Urinary bladder (tissue), 4 donors: ENCODE measurements around the gene SMYD3. TPM values are rescaled to one million over a fixed set of nuclear protein-coding genes. Genes with fewer than 3 reads are reported as not detected.

ENCODE experiments used
- DNase-seq: peaks from one replicate; pipeline ENCODE4 v3.0.0-alpha.2; 2015; ENCODE audit errors: extremely low spot score
- H3K27ac ChIP-seq: one replicate; pipeline ENCODE4 v1.5.1; 2013; ENCODE audit warnings: low read depth, mild to moderate bottlenecking, moderate library complexity
- H3K36me3 ChIP-seq: one replicate; pipeline ENCODE4 v1.6.1; 2013; ENCODE audit warnings: mild to moderate bottlenecking, moderate library complexity; ENCODE audit not compliant: insufficient read depth
- H3K4me1 ChIP-seq: one replicate; pipeline ENCODE4 v1.6.1; 2013; ENCODE audit warnings: mild to moderate bottlenecking, moderate library complexity; ENCODE audit not compliant: insufficient read depth
- H3K4me3 ChIP-seq: one replicate; pipeline ENCODE4 v1.5.1; 2013; ENCODE audit warnings: low read depth, low read length
- WGBS: extraction: QIAGEN DNeasy Blood & Tissue Kit; methylation state at CpG from one replicate; pipeline ENCODE4 v1.1.7; 2013; 5-methylcytosine and 5-hydroxymethylcytosine counted together
- polyA plus RNA-seq: library from polyadenylated mRNA; stranded (reverse); fragments of 200-250 nt; gene quantifications from one replicate; pipeline ENCODE4 v1.2.3, GENCODE V29; 2013
- total RNA-seq: library from RNA; depleted of rRNA; stranded (reverse); fragments of >200 nt; gene quantifications from one replicate; pipeline ENCODE4 v1.2.3, GENCODE V29; 2014
- donor health status: healthy with polysubstance abuse.
- donor health status: healthy.

The SMYD3 gene
- total RNA-seq = 44.6 TPM
- 18.2 TPM for polyA plus RNA-seq

DNA sequence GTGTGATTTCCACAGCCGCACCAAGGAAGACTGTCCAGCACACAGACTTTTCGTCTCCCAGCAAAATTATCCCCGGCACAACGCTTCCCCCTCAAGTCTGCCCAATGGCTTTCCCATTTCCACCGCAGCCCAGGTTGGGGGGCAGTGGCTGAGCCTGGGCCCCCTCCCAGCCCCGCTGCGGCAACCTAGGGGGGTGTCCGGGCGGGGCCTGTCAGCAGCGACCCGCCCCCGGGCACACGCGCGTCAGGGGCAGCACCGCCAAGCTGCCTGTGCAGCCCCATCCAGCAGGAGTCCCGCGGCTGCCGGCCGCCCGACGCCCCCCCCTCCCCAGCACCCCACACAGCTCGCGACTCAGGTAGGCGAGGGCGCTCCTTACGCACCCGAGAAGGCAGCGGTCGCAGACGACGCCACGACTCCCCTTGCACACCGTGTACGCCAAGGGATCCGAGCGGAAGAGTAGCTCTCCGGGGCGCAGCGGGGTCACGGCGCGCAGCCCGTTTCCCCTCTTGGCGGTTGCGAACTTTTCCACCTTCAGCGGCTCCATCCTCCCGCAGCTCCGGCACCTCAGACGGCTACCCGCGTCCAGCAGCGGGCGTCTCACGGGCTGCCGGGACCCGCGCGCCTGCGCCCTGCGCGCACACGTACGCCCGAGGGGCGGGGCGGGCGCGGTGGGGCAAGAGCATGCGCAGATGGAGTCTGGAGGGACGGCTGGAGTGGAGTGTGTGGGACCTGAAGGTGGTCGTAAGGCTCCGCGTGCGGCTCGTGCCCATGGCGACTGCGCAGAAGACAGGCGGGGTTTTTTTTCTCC, at the start of gene SMYD3:
Gene SMYD3, minus strand, starts transcription at position 606 of the 808 bp plus-strand sequence.
- H3K4me3 ChIP-seq = peak within 1 kb of the TSS; percentile 83
- peaks cover 2% of the 10 kb centered on the region for H3K4me1 ChIP-seq
- H3K36me3 ChIP-seq = no peaks in the 10 kb centered on the region
- DNase-seq = peak; percentile 50
- H3K27ac ChIP-seq = no peak within 1 kb of the TSS
- whole genome bisulfite sequencing = under 1% methylated on average over 79 of the region's 79 CpGs

DNA sequence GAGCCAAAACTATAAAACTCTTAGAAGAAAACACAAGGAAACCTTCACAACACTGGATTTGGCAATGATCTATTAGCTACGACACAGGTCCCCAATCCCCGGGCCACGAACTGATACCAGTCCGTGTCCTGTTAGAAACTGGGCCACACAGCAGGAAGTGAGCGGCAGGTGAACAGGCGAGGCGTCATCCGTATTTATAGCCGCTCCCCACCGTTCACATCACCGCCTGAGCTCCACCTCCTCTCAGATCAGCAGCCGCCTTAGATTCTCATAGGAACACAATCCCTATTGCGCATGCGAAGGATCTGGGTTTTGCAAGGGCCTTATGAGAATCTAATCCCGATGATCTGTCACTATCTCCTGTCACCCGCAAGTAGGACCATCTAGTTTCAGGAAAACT, 47.1 kb upstream of the SMYD3 start:
- H3K4me1 ChIP-seq = no peaks in the 10 kb centered on the region
- peaks cover 4% of the 10 kb centered on the region for H3K36me3 ChIP-seq
- H3K27ac ChIP-seq = no peak overlapping the region
- no peak for DNase-seq
- H3K4me3 ChIP-seq = no peak overlapping the region
- WGBS = 93% methylated on average over 16 of the region's 16 CpGs

DNA sequence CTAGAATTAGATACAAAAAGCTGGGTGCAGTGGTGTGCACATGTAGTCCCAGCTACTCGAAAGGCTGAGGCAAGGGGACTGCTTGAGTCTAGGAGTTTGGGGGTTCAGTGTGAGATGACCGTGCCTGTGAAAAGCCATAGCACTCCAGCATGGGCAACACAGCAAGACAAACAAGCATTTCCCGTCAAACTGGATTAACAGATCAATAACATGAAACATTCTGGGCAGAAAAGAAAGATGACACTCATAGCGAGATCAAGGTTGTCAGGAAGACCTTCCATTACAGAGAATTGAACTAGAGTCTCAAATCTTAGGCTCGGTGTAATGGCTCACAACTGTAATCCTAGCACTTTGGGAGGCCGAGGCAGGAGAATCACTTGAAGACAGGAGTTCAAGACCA, 45.0 kb upstream of the SMYD3 start:
- no peak for DNase-seq
- Histone ChIP-seq H3K36me3 (peaks cover 2% of the 10 kb centered on the region), H3K4me1 (no peaks in the 10 kb centered on the region), H3K4me3 (no peak overlapping the region), H3K27ac (no peak overlapping the region)
- 94% methylated on average over 6 of the region's 6 CpGs for WGBS

GRCh38 chr1:246550402-246550801, 43.3 kb upstream of the SMYD3 start:
- H3K36me3 ChIP-seq = peaks cover 2% of the 10 kb centered on the region
- 68% methylated on average over 11 of the region's 11 CpGs for WGBS

GRCh38 chr1:246549665-246550064, 42.6 kb upstream of the SMYD3 start:
- no peaks in the 10 kb centered on the region for H3K36me3 ChIP-seq

More at GRCh38 chr1:246550402-246550801, 43.3 kb upstream of the SMYD3 start:
- no peak for DNase-seq
- Histone ChIP-seq H3K4me3 (no peak overlapping the region), H3K27ac (no peak overlapping the region), H3K4me1 (no peaks in the 10 kb centered on the region)

GRCh38 chr1:246544001-246544400, 36.9 kb upstream of the SMYD3 start:
- Histone ChIP-seq H3K4me3 (no peak overlapping the region), H3K4me1 (no peaks in the 10 kb centered on the region), H3K27ac (no peak overlapping the region), H3K36me3 (peaks cover 2% of the 10 kb centered on the region)
- no peak for DNase-seq
- WGBS = 93% methylated on average over 1 of the region's 1 CpG

More at GRCh38 chr1:246549665-246550064, 42.6 kb upstream of the SMYD3 start:
- WGBS = 40% methylated on average over 4 of the region's 4 CpGs
- Histone ChIP-seq H3K4me3 (no peak overlapping the region), H3K27ac (no peak overlapping the region), H3K4me1 (no peaks in the 10 kb centered on the region)
- DNase-seq = no peak

DNA sequence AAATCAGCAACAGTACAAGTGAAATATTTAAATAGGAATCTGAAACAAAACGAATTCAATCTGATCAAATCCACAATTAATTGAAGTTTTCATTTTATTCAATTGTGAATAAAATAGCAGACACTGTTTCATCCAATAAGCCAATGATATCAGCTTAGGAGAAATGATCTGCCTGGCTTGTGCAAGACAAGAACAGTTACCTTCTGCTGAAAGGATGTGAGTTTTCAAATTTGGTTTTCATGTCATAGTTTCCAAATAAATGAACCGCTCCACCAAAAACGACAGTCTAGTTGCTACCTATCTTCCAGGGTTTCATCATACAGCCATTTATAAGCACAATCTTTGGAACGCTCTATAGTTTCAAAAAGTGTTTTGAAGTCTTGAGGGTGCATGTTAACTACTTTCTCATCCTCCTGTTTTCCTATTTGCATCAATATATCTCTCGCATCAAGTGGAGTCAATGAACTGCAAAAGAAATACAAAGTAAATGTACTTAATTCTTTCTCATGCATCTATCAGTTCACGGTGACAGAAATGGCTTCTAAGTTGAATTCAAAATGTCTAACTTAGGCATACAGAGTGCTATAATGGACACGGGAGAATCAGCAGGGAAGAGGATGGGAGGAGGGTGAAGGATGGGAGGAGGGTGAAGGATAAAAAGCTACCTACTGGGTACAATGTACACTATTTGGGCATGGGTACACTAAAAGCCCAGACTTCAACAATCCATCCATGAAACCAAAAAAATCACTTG, 33.8 kb upstream of the SMYD3 start:
- H3K4me1 ChIP-seq = no peaks in the 10 kb centered on the region
- no peak overlapping the region for H3K4me3 ChIP-seq
- WGBS = 87% methylated on average over 7 of the region's 7 CpGs
- DNase-seq = no peak
- H3K36me3 ChIP-seq = peaks cover 2% of the 10 kb centered on the region
- H3K27ac ChIP-seq = no peak overlapping the region

GRCh38 chr1:246537887-246538286, 30.8 kb upstream of the SMYD3 start:
- H3K4me3 ChIP-seq = no peak overlapping the region
- 90% methylated on average over 3 of the region's 3 CpGs for WGBS

DNA sequence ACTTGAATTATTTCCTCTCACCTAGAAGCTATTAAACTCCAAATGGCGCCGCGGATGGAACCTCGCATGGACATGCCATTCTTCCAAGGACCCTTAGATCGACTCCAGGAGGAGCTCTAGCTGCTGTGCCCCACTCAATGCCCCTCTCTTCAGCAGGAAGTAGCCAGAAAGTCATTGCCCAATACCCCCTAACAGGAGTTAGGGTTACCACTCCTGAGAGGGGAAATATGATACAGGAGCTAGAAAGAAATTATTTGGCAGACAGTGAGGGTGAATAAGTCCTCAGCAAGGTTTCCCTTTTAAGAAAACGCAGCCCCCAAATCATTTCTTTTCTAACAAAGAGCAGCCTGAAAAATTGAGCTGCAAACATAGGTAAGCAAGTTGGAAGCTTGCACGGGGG, 30.4 kb upstream of the SMYD3 start:
- H3K4me3 ChIP-seq = no peak overlapping the region
- H3K4me1 ChIP-seq = no peaks in the 10 kb centered on the region
- H3K27ac ChIP-seq = no peak overlapping the region
- 81% methylated on average over 7 of the region's 7 CpGs for WGBS
- peaks cover 2% of the 10 kb centered on the region for H3K36me3 ChIP-seq
- DNase-seq = no peak

More at GRCh38 chr1:246537887-246538286, 30.8 kb upstream of the SMYD3 start:
- Histone ChIP-seq H3K36me3 (no peaks in the 10 kb centered on the region), H3K27ac (no peak overlapping the region), H3K4me1 (no peaks in the 10 kb centered on the region)
- DNase-seq = no peak

DNA sequence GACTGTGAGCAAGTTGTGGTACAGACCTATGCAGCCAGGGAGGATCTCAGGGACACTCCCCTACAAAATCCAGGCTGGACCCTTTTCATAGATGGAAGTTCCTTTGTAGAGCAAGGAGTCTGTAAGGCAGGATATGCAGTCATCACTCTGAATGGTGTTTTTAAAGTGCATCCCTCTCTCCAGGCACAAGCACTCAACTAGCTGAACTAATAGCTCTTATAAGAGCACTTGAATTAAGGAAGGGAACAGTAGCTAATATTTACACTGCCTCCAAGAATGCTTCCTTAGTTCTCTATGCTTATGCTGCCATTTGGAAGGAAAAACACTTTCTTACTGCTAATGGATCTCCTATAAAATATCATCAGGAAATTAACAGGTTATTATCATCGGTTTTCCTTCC, 27.0 kb upstream of the SMYD3 start:
- no peak overlapping the region for H3K27ac ChIP-seq
- no peak overlapping the region for H3K4me3 ChIP-seq
- peaks cover 2% of the 10 kb centered on the region for H3K36me3 ChIP-seq
- WGBS = 87% methylated on average over 1 of the region's 1 CpG
- DNase-seq = no peak
- H3K4me1 ChIP-seq = no peaks in the 10 kb centered on the region

GRCh38 chr1:246533371-246533905, 26.4 kb upstream of the SMYD3 start:
- DNase-seq = no peak
- Histone ChIP-seq H3K36me3 (peaks cover 2% of the 10 kb centered on the region), H3K4me1 (no peaks in the 10 kb centered on the region), H3K27ac (no peak overlapping the region), H3K4me3 (no peak overlapping the region)
- WGBS = 65% methylated on average over 2 of the region's 2 CpGs

DNA sequence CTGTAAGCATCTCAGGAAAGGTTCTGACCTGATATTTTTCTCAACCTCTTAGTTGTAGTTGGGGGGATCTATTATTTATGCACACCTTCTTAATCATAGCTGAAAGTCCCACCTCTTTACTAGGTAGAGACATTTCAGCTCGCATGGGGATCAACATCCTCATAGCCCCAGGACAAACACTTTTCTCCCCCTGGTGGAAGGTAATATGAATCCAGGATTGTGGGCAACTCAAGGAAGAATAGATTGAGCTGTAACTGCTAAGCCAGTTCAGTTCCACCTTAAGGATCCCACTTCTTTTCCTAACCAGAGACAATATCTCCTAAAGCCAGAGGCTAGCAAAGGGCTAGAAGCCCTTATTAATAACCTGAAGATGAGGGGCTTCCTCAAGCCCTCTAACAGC, 25.4 kb upstream of the SMYD3 start:
- 48% methylated on average over 1 of the region's 1 CpG for WGBS
- Histone ChIP-seq H3K4me3 (no peak overlapping the region), H3K36me3 (peaks cover 2% of the 10 kb centered on the region), H3K4me1 (no peaks in the 10 kb centered on the region), H3K27ac (no peak overlapping the region)
- DNase-seq = no peak

GRCh38 chr1:246530482-246530881, 23.4 kb upstream of the SMYD3 start:
- WGBS = 70% methylated on average over 2 of the region's 2 CpGs
- DNase-seq = no peak
- Histone ChIP-seq H3K4me3 (no peak overlapping the region), H3K36me3 (peaks cover 2% of the 10 kb centered on the region), H3K4me1 (no peaks in the 10 kb centered on the region), H3K27ac (no peak overlapping the region)
